Gastroesophageal sphincter (tissue), 4 donors: ENCODE results near the gene FRAT1. TPM values are rescaled to one million over a fixed set of nuclear protein-coding genes. Genes with fewer than 3 reads are reported as not detected.

Experiments used
- ATAC-seq: fragments of 150-250 bp; one replicate; pipeline ENCODE4 v1.9.1; 2016; ENCODE audit warnings: mild to moderate bottlenecking, moderate library complexity
- H3K27ac ChIP-seq, 4 donors: fragments of 200-600 bp; sonication (generic) in 3 of 4; 1 replicate in 3 of 4; 2 replicates in 1 of 4; pipeline ENCODE4 v1.5.1; 2016 to 2019
- H3K27me3 ChIP-seq: fragments of 200-600 bp; sonication (generic); one replicate; pipeline ENCODE4 v1.5.1; 2019
- H3K36me3 ChIP-seq, 2 donors: fragments of 200-600 bp; sonication (generic); one replicate each; pipeline ENCODE4 v1.5.1; 2019; ENCODE audit warnings: control low read depth in 1 of 2
- H3K4me1 ChIP-seq, 3 donors: fragments of 200-600 bp; sonication (generic); 1 replicate in 2 of 3; 2 replicates in 1 of 3; pipeline ENCODE4 v1.5.1; 2016 to 2019; ENCODE audit warnings: control low read depth in 2 of 3
- H3K4me3 ChIP-seq, 2 donors: fragments of 200-600 bp; sonication (generic); one replicate each; pipeline ENCODE4 v1.5.1; 2019; ENCODE audit warnings: mild to moderate bottlenecking in 1 of 2, moderate library complexity in 1 of 2
- H3K9me3 ChIP-seq, 3 donors: fragments of 200-600 bp; sonication (generic); one replicate each; pipeline ENCODE4 v1.5.1; 2017 to 2019; ENCODE audit warnings: control low read depth in 2 of 3
- CTCF ChIP-seq, 4 experiments: fragments of 200-600 bp in 2 of 4; fragments of 450-650 bp in 2 of 4; sonication (generic) in 1 of 4; IDR thresholded peaks; one replicate each; pipeline ENCODE4 v1.5.1; 2017 to 2019; ENCODE audit warnings: antibody characterized with exemption in 4 of 4, mild to moderate bottlenecking in 2 of 4, moderate library complexity in 2 of 4
- EP300 ChIP-seq: sonication (generic); formaldehyde crosslinking; IDR thresholded peaks from one replicate; pipeline ENCODE4 v1.6.1; 2017; ENCODE audit warnings: antibody characterized with exemption, mild to moderate bottlenecking
- POLR2A ChIP-seq, 2 donors: fragments of 450-650 bp; IDR thresholded peaks; one replicate each; pipeline ENCODE4 v1.6.1; 2017; ENCODE audit warnings: antibody characterized with exemption in 2 of 2, mild to moderate bottlenecking in 2 of 2, moderate library complexity in 1 of 2
- POLR2AphosphoS5 ChIP-seq: sonication (generic); formaldehyde crosslinking; IDR thresholded peaks from one replicate; pipeline ENCODE4 v1.6.1; 2017; ENCODE audit warnings: antibody characterized with exemption
- WGBS, 2 donors: methylation state at CpG; one replicate each; pipeline ENCODE4 v1.1.5; 2018; ENCODE audit warnings: low coverage in 1 of 2; 5-methylcytosine and 5-hydroxymethylcytosine counted together
- total RNA-seq, 4 donors: library from RNA; depleted of rRNA; stranded (reverse); fragments of >200 nt; gene quantifications; one replicate each; pipeline ENCODE4 v1.1.0, GENCODE V29; 2016

The FRAT1 gene
- total RNA-seq, 4 donors from 2014 or later, result 5.1 to 8.0 (median 5.5) TPM

GRCh38 chr10:97360705-97361536 lies 41.9 kb downstream of the FRAT1 start:
- ATAC-seq, result no peak
- Histone ChIP-seq H3K9me3 (no peaks in the 10 kb centered on the region), H3K27me3 (no peaks in the 10 kb centered on the region), H3K36me3 (peaks cover 0 to 98% of the 10 kb centered on the region in 2 donors), H3K27ac (no peak overlapping the region), H3K4me3 (no peak overlapping the region), H3K4me1 (peaks cover 0 to 9% (median 0%) of the 10 kb centered on the region in 3 donors)
- WGBS, 2 donors, result no CpG with 5 or more reads among the region's 11 CpGs
- TF ChIP-seq POLR2A (IDR thresholded peaks at IDR 0.05) (no peak), CTCF (IDR thresholded peaks at IDR 0.05) (no peak), EP300 (no peak), POLR2AphosphoS5 (no peak)

- ATAC-seq, result no peak
- 60 to 80% methylated on average over 1 of the region's 11 CpGs for WGBS, 2 donors
- no peaks in the 10 kb centered on the region for H3K9me3 ChIP-seq
- no peak overlapping the region for H3K27ac ChIP-seq
- peaks cover 0 to 3% (median 0%) of the 10 kb centered on the region in 3 donors for H3K4me1 ChIP-seq
- no peak overlapping the region for H3K4me3 ChIP-seq
- H3K36me3 ChIP-seq, result peaks cover 0 to 98% of the 10 kb centered on the region in 2 donors
- TF ChIP-seq POLR2AphosphoS5, result no peak
- no peak for TF ChIP-seq EP300
- TF ChIP-seq CTCF (IDR thresholded peaks at IDR 0.05), result no peak
- no peak for TF ChIP-seq POLR2A (IDR thresholded peaks at IDR 0.05)
- no peaks in the 10 kb centered on the region for H3K27me3 ChIP-seq
Measured at GRCh38 chr10:97361537-97361901, 42.4 kb downstream of the FRAT1 start.

- TF ChIP-seq POLR2A (IDR thresholded peaks at IDR 0.05) (no peak), EP300 (no peak), POLR2AphosphoS5 (no peak), CTCF (IDR thresholded peaks at IDR 0.05) (no peak)
- Histone ChIP-seq H3K36me3 (peaks cover 0 to 98% of the 10 kb centered on the region in 2 donors), H3K27ac (no peak overlapping the region), H3K27me3 (no peaks in the 10 kb centered on the region), H3K9me3 (no peaks in the 10 kb centered on the region), H3K4me3 (no peak overlapping the region), H3K4me1 (no peaks in the 10 kb centered on the region)
- no peak for ATAC-seq
- 75 to 85% methylated on average over 6 of the region's 11 CpGs for WGBS, 2 donors
Measured at GRCh38 chr10:97362310-97363033, 43.4 kb downstream of the FRAT1 start.

- 65 to 100% methylated on average over 1 to 2 of the region's 4 CpGs for WGBS, 2 donors
- TF ChIP-seq EP300, result no peak
- TF ChIP-seq POLR2A (IDR thresholded peaks at IDR 0.05), result no peak
- no peak for TF ChIP-seq POLR2AphosphoS5
- no peak for TF ChIP-seq CTCF (IDR thresholded peaks at IDR 0.05)
- Histone ChIP-seq H3K9me3 (no peaks in the 10 kb centered on the region), H3K27ac (no peak overlapping the region), H3K4me1 (no peaks in the 10 kb centered on the region), H3K4me3 (no peak overlapping the region), H3K27me3 (no peaks in the 10 kb centered on the region), H3K36me3 (peaks cover 0 to 96% of the 10 kb centered on the region in 2 donors)
- no peak for ATAC-seq
Measured at GRCh38 chr10:97363071-97363470, 44.0 kb downstream of the FRAT1 start.
